ENCODE measurements around the gene RIC8B.

DNA sequence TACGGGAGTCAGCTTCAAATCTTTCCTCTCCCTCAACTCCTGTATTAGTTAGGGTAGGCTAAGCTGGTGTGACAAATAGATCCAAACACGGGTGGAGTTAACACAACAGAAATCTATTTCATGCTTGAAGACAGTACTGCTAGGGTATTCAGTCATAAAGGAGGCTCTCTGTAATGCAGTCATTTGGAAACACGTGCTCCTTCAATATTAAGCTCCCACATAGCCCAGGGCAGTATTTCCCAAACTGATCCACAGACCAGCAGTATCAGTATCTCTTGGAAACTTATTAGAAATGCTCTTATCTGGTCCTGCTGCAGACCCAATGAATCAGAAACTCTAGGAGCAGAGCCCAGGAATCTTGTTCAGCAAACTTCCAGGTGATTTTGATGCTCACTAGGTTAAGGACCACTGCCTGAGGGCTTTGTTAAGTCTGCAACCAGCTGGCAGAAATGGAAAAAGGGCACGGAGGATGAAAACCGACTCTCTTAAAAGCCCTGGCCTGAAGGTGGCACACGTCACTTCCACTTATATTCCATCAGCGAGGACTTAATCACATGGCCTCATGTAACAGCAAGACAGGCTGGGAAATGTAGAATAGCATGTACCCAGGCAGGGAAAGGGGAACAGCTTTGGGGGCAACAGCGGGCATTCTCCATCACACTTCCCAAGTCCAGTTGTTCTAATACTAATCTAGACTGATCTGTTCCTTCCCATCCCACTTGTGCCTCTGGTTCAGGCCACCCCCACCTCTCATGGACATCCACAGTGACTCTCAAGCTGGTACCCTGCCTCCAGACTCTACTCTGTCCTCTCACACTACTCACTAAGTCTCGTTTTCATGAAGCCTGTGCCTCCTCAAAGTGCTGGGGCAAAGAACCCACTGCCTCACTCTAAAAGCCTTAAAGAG, 38.2 kb upstream of the RIC8B start:
- peak; percentile 41; the same call in 1 of the 2 replicates for TF ChIP-seq CTCF (IDR thresholded peaks at IDR 0.05; ENCODE audit: low read length)
- TF ChIP-seq EZH2 (IDR thresholded peaks at IDR 0.05; ENCODE audit: borderline replicate concordance, low read length), result no peak
